Body of pancreas (tissue), 4 donors: ENCODE data around the gene MAP2. TPM values are rescaled to one million over a fixed set of nuclear protein-coding genes. Genes with fewer than 3 reads are reported as not detected.

Experiments
- ATAC-seq: fragments of 150-250 bp; one replicate; pipeline ENCODE4 v1.9.1; 2016
- DNase-seq, 4 donors: peaks; one replicate each; pipeline ENCODE4 v3.0.0-alpha.2; 2019
- H3K27ac ChIP-seq, 4 donors: fragments of 200-600 bp; sonication (generic); 1 replicate in 3 of 4; 2 replicates in 1 of 4; pipeline versions ENCODE4 v1.5.1 to v1.6.1; 2016 to 2019; ENCODE audit warnings: mild to moderate bottlenecking in 1 of 4, mixed read lengths in 1 of 4, moderate library complexity in 1 of 4
- H3K27me3 ChIP-seq, 2 donors: fragments of 200-600 bp; sonication (generic); one replicate each; pipeline ENCODE4 v1.6.0; 2016; ENCODE audit warnings: mild to moderate bottlenecking in 1 of 2
- H3K36me3 ChIP-seq, 2 donors: fragments of 200-600 bp; sonication (generic); replicated peaks in 1 of 2; 2 replicates each; pipeline ENCODE4 v1.5.1; 2016; ENCODE audit warnings: low read depth in 2 of 2; ENCODE audit not compliant: insufficient read depth in 1 of 2
- H3K4me1 ChIP-seq: fragments of 200-600 bp; sonication (generic); one replicate; pipeline ENCODE4 v1.6.0; 2016
- H3K4me3 ChIP-seq, 2 donors: fragments of 200-600 bp; sonication (generic); 1 replicate in 1 of 2; 2 replicates in 1 of 2; pipeline ENCODE4 v1.5.1; 2016 to 2019
- H3K9me3 ChIP-seq, 3 donors: fragments of 200-600 bp; sonication (generic); 1 replicate in 2 of 3; 2 replicates in 1 of 3; pipeline ENCODE4 v1.5.1; 2016
- CTCF ChIP-seq, 7 experiments: fragments of 450-650 bp in 4 of 7; fragments of 200-600 bp in 3 of 7; sonication (generic) in 3 of 7; IDR thresholded peaks; one replicate each; pipeline ENCODE4 v1.5.1; 2016 to 2019; ENCODE audit warnings: antibody characterized with exemption in 7 of 7
- POLR2A ChIP-seq, 3 donors: fragments of 450-650 bp; IDR thresholded peaks; one replicate each; pipeline ENCODE4 v1.6.1; 2016; ENCODE audit warnings: antibody characterized with exemption in 3 of 3, mild to moderate bottlenecking in 2 of 3
- WGBS, 2 donors: methylation state at CpG; one replicate each; pipeline ENCODE4 v1.1.5; 2017; 5-methylcytosine and 5-hydroxymethylcytosine counted together
- intact Hi-C: fragments of 100-400 bp; cut with DNase I; formaldehyde crosslinking; loops from one replicate; pipeline ENCODE4 v1.15.1; 2023
- total RNA-seq, 2 donors: library from RNA; depleted of rRNA; stranded (reverse); fragments of >200 nt; gene quantifications; one replicate each; pipeline ENCODE4 v1.1.0, GENCODE V29; 2016

Gene MAP2
- total RNA-seq, 2 donors from 2014 or later, result 14.2 to 32.9 TPM

GRCh38 chr2:209702775-209703174, 278.9 kb downstream of the MAP2 start:
- ATAC-seq, result no peak
- H3K4me1 ChIP-seq, result no peaks in the 10 kb centered on the region
- H3K4me3 ChIP-seq, result no peak overlapping the region
- no peak for DNase-seq
- TF ChIP-seq CTCF (IDR thresholded peaks at IDR 0.05) (no peak), POLR2A (IDR thresholded peaks at IDR 0.05) (no peak)
- H3K27ac ChIP-seq, result no peak overlapping the region
- H3K9me3 ChIP-seq, result no peaks in the 10 kb centered on the region
- H3K36me3 ChIP-seq, result no peaks in the 10 kb centered on the region
- H3K27me3 ChIP-seq, result no peaks in the 10 kb centered on the region
- intact Hi-C loops, result no loop called here
- 75 to 83% methylated on average over 2 of the region's 2 CpGs for WGBS, 2 donors

- intact Hi-C loops, result no loop called here
- no peaks in the 10 kb centered on the region for H3K4me1 ChIP-seq
- no peaks in the 10 kb centered on the region for H3K9me3 ChIP-seq
- no peak for ATAC-seq
- H3K27ac ChIP-seq, result no peak overlapping the region
- no peaks in the 10 kb centered on the region for H3K36me3 ChIP-seq
- no peak overlapping the region for H3K4me3 ChIP-seq
- no peaks in the 10 kb centered on the region for H3K27me3 ChIP-seq
- DNase-seq, result no peak
- no peak for TF ChIP-seq POLR2A (IDR thresholded peaks at IDR 0.05)
- no peak for TF ChIP-seq CTCF (IDR thresholded peaks at IDR 0.05)
These were observed 289.4 kb downstream of the MAP2 start for GRCh38 chr2:209713219-209713618.

DNA sequence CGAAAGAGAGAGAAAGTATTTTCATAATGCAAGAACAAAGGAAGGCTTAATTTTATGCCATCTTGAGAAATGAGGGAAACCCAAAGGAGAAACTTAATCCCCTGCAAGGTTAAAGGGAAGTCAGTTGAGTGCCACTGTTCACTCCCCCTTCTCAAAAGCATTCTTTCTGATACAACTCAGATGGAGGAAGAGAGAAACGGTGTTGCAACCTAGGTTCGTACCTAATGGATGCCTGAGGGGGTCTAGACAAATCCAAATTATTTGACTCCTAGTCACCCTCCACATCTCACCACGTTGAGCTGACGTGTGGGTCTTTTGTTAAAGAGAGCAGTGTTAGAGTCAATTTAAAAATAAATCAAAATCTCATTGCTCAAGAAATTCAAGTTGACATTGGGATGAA, 295.2 kb downstream of the MAP2 start:
- DNase-seq (no peak), ATAC-seq (no peak)
- H3K4me1 ChIP-seq, result no peaks in the 10 kb centered on the region
- no peaks in the 10 kb centered on the region for H3K36me3 ChIP-seq
- no peak overlapping the region for H3K4me3 ChIP-seq
- H3K27ac ChIP-seq, result no peak overlapping the region
- H3K9me3 ChIP-seq, result no peaks in the 10 kb centered on the region
- intact Hi-C loops, result no loop called here
- WGBS, 2 donors, result 70 to 83% methylated on average over 5 of the region's 5 CpGs
- no peak for TF ChIP-seq POLR2A (IDR thresholded peaks at IDR 0.05)
- no peak for TF ChIP-seq CTCF (IDR thresholded peaks at IDR 0.05)
- H3K27me3 ChIP-seq, result no peaks in the 10 kb centered on the region

- TF ChIP-seq POLR2A (IDR thresholded peaks at IDR 0.05) (no peak), CTCF (IDR thresholded peaks at IDR 0.05) (no peak)
- H3K9me3 ChIP-seq, result no peaks in the 10 kb centered on the region
- no peaks in the 10 kb centered on the region for H3K4me1 ChIP-seq
- no peak overlapping the region for H3K27ac ChIP-seq
- ATAC-seq, result no peak
- no peaks in the 10 kb centered on the region for H3K27me3 ChIP-seq
- no peaks in the 10 kb centered on the region for H3K36me3 ChIP-seq
- no peak overlapping the region for H3K4me3 ChIP-seq
- no peak for DNase-seq
- intact Hi-C loops, result no loop called here
These were observed 297.6 kb downstream of the MAP2 start for GRCh38 chr2:209721497-209721896.

GRCh38 chr2:209726311-209726710, 302.5 kb downstream of the MAP2 start:
- H3K4me1 ChIP-seq, result no peaks in the 10 kb centered on the region
- intact Hi-C loops, result no loop called here

More at GRCh38 chr2:209726311-209726710, 302.5 kb downstream of the MAP2 start:
- H3K4me3 ChIP-seq, result no peak overlapping the region
- DNase-seq (no peak), ATAC-seq (no peak)
- H3K36me3 ChIP-seq, result no peaks in the 10 kb centered on the region
- no peaks in the 10 kb centered on the region for H3K27me3 ChIP-seq
- no peak for TF ChIP-seq POLR2A (IDR thresholded peaks at IDR 0.05)
- TF ChIP-seq CTCF (IDR thresholded peaks at IDR 0.05), result no peak
- WGBS, 2 donors, result 93 to 96% methylated on average over 2 of the region's 2 CpGs
- no peak overlapping the region for H3K27ac ChIP-seq
- H3K9me3 ChIP-seq, result no peaks in the 10 kb centered on the region
